OCI-LY7 (cell line): ENCODE data around the gene RBBP6. TPM values are rescaled to one million over a fixed set of nuclear protein-coding genes. Genes with fewer than 3 reads are reported as not detected.

ENCODE experiments used
- BruUV-seq: library from RNA; stranded (reverse); fragments of 400-500 nt; replicated peaks from 2 replicates; lab custom pipeline; 2021; lab: Mats Ljungman, UMichigan
- CTCF ChIA-PET: fragments of 300-600 bp; sonication (Branson Sonifier 250); formaldehyde crosslinking; loops from one replicate; lab custom pipeline; 2022; ENCODE audit warnings: antibody characterized with exemption; ENCODE audit not compliant: unreplicated experiment; lab: Charles Lee
- POLR2A ChIA-PET: fragments of 300-600 bp; sonication (Branson Sonifier 250); formaldehyde crosslinking; loops from one replicate; lab custom pipeline; 2022; ENCODE audit warnings: antibody characterized with exemption; lab: Charles Lee
- DNase-seq: peaks from one replicate; pipeline ENCODE4 v3.0.0-alpha.2; 2015; ENCODE audit warnings: low spot score
- H2AFZ ChIP-seq: fragments of 200-600 bp; sonication (generic), shearing (Covaris generic); 2 replicates; pipeline ENCODE4 v1.6.1; 2014; ENCODE audit warnings: mild to moderate bottlenecking, antibody characterized with exemption, low read length, moderate library complexity
- H3K27ac ChIP-seq: fragments of 200-600 bp; sonication (generic); 2 replicates; pipeline ENCODE4 v1.5.1; 2014; ENCODE audit warnings: mixed run types, low read depth, mild to moderate bottlenecking, moderate library complexity, low read length, inconsistent platforms; ENCODE audit not compliant: poor library complexity, severe bottlenecking
- H3K36me3 ChIP-seq: fragments of 200-600 bp; sonication (generic); 2 replicates; pipeline ENCODE4 v1.6.1; 2014; ENCODE audit warnings: mild to moderate bottlenecking, antibody characterized with exemption, low read length, moderate library complexity, mixed read lengths; ENCODE audit not compliant: insufficient read depth
- H3K4me1 ChIP-seq: fragments of 200-600 bp; sonication (generic); 2 replicates; pipeline ENCODE4 v1.5.1; 2014; ENCODE audit warnings: mild to moderate bottlenecking, low read length; ENCODE audit not compliant: insufficient read depth, poor library complexity, severe bottlenecking
- H3K4me2 ChIP-seq: fragments of 200-600 bp; sonication (generic); 2 replicates; pipeline ENCODE4 v1.6.1; 2014; ENCODE audit warnings: mild to moderate bottlenecking, low read length
- H3K4me3 ChIP-seq: fragments of 200-600 bp; sonication (generic); 2 replicates; pipeline ENCODE4 v1.5.1; 2014; ENCODE audit warnings: mild to moderate bottlenecking, low read depth, low read length; ENCODE audit not compliant: poor library complexity, severe bottlenecking
- H3K79me2 ChIP-seq: fragments of 200-600 bp; sonication (generic); 2 replicates; pipeline ENCODE4 v1.6.1; 2016; ENCODE audit warnings: low read depth, mild to moderate bottlenecking, low read length, moderate library complexity, mixed read lengths; ENCODE audit not compliant: insufficient read depth
- H3K9me2 ChIP-seq: fragments of 200-600 bp; sonication (generic); 2 replicates; pipeline ENCODE4 v1.6.1; 2016; ENCODE audit warnings: mild to moderate bottlenecking, low read length, mixed read lengths; ENCODE audit not compliant: insufficient read depth
- H3K9me3 ChIP-seq: fragments of 200-600 bp; sonication (generic); 2 replicates; pipeline ENCODE4 v1.6.1; 2014; ENCODE audit warnings: mild to moderate bottlenecking, mixed run types, low read length, mixed read lengths
- H4K20me1 ChIP-seq: fragments of 200-600 bp; sonication (generic); 2 replicates; pipeline ENCODE4 v1.6.1; 2014; ENCODE audit warnings: mild to moderate bottlenecking, antibody characterized with exemption, low read length, moderate library complexity, mixed read lengths; ENCODE audit not compliant: insufficient read depth
- CTCF ChIP-seq: fragments of 200-600 bp; sonication (generic); conservative IDR thresholded peaks from 2 replicates; pipeline ENCODE4 v1.5.1; 2014; ENCODE audit warnings: mild to moderate bottlenecking, antibody characterized with exemption, low read length, moderate library complexity, mixed read lengths
- EZH2phosphoT487 ChIP-seq: fragments of 200-600 bp; sonication (generic); IDR thresholded peaks from 2 replicates; pipeline ENCODE4 v1.6.1; 2018; ENCODE audit warnings: low read depth, borderline replicate concordance, mild to moderate bottlenecking, mixed run types, antibody characterized with exemption, low read length, moderate library complexity, mixed read lengths
- intact Hi-C: fragments of 100-400 bp; cut with micrococcal nuclease; formaldehyde crosslinking; loops from one replicate; pipeline ENCODE4 v1.10.0; 2022; ENCODE audit not compliant: unreplicated experiment
- total RNA-seq, 2 experiments: library from RNA; depleted of rRNA in 1 of 2; stranded (reverse); fragments of >200 nt in 1 of 2; shearing (Covaris generic) in 1 of 2; gene quantifications; 2 replicates each; pipeline ENCODE4 v1.2.3, GENCODE V29; 2014 to 2022

Gene RBBP6
- total RNA-seq, 2 experiments from 2014 or later = 41.2 to 83.0 TPM

- H3K9me3 ChIP-seq = no peaks in the 10 kb centered on the region
- no peak for TF ChIP-seq CTCF
- TF ChIP-seq EZH2phosphoT487 = no peak
- no peak overlapping the region for H2AFZ ChIP-seq
- no peaks in the 10 kb centered on the region for H3K79me2 ChIP-seq
- no peaks in the 10 kb centered on the region for H3K36me3 ChIP-seq
- H3K4me1 ChIP-seq = no peaks in the 10 kb centered on the region
- H3K27ac ChIP-seq = no peak overlapping the region
- DNase-seq = no peak
- BruUV-seq = no TSS peak
- H3K9me2 ChIP-seq = no peaks in the 10 kb centered on the region
- CTCF ChIA-PET = no interaction called here
- H3K4me2 ChIP-seq = no peak overlapping the region
- no peaks in the 10 kb centered on the region for H4K20me1 ChIP-seq
- no peak overlapping the region for H3K4me3 ChIP-seq
- intact Hi-C loops = no loop called here
- POLR2A ChIA-PET = interaction anchor here (0.7 kb wide), 1 partner anchor 42 kb away, joined by 4 read pairs; no protein-coding TSS in a partner anchor
Observed at GRCh38 chr16:24583494-24583893, 44.1 kb downstream of the RBBP6 start.

GRCh38 chr16:24589997-24590396 lies 50.6 kb downstream of the RBBP6 start:
- no peak overlapping the region for H3K4me3 ChIP-seq
- no peaks in the 10 kb centered on the region for H3K9me2 ChIP-seq
- TF ChIP-seq CTCF (no peak), EZH2phosphoT487 (no peak)
- no peak for DNase-seq
- H3K4me1 ChIP-seq = no peaks in the 10 kb centered on the region
- POLR2A ChIA-PET = interaction anchor here (0.6 kb wide), 1 partner anchor 37 kb away, joined by 4 read pairs; no protein-coding TSS in a partner anchor
- no peaks in the 10 kb centered on the region for H4K20me1 ChIP-seq
- no peaks in the 10 kb centered on the region for H3K36me3 ChIP-seq
- intact Hi-C loops = no loop called here
- H3K79me2 ChIP-seq = no peaks in the 10 kb centered on the region
- H3K27ac ChIP-seq = no peak overlapping the region
- BruUV-seq = no TSS peak
- H3K9me3 ChIP-seq = no peaks in the 10 kb centered on the region
- CTCF ChIA-PET = no interaction called here
- H3K4me2 ChIP-seq = no peak overlapping the region
- H2AFZ ChIP-seq = no peak overlapping the region

GRCh38 chr16:24598777-24599437 lies 59.5 kb downstream of the RBBP6 start:
- Histone ChIP-seq H3K9me2 (no peaks in the 10 kb centered on the region), H4K20me1 (no peaks in the 10 kb centered on the region), H3K4me3 (no peak overlapping the region), H3K4me2 (no peak overlapping the region), H3K4me1 (no peaks in the 10 kb centered on the region), H2AFZ (no peak overlapping the region), H3K9me3 (no peaks in the 10 kb centered on the region), H3K36me3 (no peaks in the 10 kb centered on the region), H3K27ac (no peak overlapping the region), H3K79me2 (no peaks in the 10 kb centered on the region)
- no TSS peak for BruUV-seq
- intact Hi-C loops = no loop called here
- POLR2A ChIA-PET = interaction anchor here (1.2 kb wide), 1 partner anchor 71 kb away, joined by 3 read pairs; no protein-coding TSS in a partner anchor
- DNase-seq = no peak
- CTCF ChIA-PET = no interaction called here
- TF ChIP-seq CTCF (no peak), EZH2phosphoT487 (no peak)
